ENCODE results near the gene SERINC2.

SERINC2 gene

GRCh38 chr1:31416101-31416736, 3.2 kb downstream of the SERINC2 start:
- no peak for DNase-seq

- no peak for DNase-seq
Measured at GRCh38 chr1:31417148-31417547, 4.1 kb downstream of the SERINC2 start.

- no peak for DNase-seq
Measured at GRCh38 chr1:31418626-31419323, 5.8 kb downstream of the SERINC2 start.

DNA sequence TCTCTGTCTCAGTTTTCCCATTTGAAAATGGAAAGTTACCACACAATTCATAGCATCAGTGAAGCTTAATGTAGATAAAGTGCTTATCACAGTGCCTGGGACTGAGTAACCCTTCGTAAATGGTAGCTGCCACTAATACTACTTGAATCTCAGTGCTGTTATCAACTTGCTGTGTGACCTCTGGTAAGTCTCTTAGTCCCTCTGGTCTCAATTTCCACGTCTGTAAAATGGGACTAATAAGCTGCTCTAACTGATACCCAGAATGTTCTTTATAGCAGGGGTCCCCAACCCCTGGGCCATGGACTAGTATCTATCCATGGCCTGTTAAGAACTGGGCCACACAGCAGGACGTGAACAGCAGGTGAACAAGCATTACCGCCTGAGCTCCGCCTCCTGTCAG, 7.7 kb downstream of the SERINC2 start:
- DNase-seq = no peak

DNA sequence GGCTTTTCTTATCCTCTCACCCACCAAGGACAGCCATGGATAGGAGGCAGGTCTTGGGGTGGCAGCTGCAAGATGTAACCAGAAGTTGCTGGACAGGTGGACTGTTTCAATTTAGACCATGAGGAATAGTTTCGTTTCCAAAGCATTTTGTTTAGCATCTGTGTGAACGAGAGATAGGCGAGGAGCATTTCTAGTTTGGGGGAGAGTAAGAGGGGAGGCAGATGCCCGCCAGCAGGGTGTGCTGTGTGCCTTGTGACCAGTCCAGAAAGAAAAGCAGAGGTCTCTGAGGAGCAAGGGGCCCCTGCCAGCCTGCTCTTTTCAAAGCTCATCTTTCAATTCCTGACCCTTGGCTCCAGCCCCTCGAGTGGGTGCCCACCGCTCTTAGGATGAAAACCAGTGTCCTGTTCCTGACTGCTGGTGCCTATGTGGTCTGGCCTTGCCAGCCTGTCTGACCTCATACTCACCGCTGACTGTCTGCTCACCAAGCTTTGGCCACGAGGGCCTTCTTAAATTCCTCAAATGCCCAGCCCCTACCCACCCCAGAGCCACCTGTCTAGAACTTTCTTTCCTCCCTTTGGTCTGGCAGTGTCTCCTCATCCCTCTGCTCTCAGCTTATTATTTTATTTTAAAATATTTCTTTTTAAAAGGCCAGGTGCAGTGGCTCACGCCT, 8.5 kb downstream of the SERINC2 start:
- no peak for DNase-seq

DNA sequence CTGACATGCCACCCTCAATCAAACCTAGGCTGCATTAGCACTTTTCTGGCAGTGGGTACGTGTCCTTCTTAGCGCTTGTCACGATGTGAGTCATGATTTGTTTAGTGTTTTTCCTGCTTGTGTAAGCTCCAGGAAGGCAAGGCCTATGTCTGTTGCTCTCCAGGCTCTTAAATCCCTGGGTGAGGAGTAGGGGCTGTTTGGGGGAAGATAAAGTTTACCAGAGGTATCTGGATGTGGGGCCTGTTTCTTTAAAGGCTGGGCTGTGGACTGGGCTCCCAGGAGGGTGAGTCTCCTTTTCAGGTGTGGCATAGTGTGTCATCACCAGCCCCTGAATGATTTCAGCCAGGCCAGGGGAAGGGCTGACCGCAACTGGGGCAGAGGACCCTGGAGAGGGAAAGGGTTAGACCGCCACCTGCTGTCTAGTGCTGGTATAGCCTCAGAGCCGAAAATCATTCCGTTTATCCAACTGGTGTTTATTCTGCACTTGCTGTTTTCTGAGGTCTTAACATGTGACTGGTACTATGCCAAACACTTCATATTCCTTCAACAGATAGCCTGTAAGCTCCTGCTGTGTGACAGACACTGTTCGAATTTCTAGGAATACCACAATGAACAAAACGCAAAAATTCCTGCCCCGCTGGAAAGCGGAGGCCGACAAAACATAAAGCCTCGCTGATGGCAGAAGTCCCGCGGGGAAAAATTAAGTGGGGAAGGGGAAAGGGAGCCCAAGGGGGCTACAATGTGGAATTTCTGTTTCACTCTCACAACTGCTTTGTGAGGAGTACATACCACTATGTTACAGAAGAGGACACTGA, 9.7 kb downstream of the SERINC2 start:
- peak; percentile 88 for DNase-seq

DNA sequence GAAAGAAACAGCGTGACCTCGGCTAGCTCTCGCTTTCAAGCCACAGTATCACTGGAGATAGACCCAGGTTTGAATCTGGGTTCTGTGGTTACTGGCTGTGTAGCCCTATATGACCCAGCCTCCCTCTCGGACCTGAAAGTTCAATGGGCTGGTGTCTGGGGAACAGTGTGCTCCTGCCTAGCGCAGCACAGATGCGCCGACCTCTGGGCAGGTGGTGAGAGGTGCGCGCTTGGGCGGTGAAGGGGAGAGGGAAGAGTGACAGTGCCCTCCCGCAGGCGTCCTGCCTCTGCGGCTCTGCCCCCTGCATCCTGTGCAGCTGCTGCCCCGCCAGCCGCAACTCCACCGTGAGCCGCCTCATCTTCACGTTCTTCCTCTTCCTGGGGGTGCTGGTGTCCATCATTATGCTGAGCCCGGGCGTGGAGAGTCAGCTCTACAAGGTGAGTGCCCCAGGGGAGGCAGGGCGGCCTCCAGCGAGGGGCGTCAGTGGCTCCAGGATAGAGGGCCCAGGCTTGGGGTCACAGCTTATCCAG, 10.5 kb downstream of the SERINC2 start:
- DNase-seq = no peak

- no peak for DNase-seq
Measured at GRCh38 chr1:31424568-31424967, 11.6 kb downstream of the SERINC2 start.

DNA sequence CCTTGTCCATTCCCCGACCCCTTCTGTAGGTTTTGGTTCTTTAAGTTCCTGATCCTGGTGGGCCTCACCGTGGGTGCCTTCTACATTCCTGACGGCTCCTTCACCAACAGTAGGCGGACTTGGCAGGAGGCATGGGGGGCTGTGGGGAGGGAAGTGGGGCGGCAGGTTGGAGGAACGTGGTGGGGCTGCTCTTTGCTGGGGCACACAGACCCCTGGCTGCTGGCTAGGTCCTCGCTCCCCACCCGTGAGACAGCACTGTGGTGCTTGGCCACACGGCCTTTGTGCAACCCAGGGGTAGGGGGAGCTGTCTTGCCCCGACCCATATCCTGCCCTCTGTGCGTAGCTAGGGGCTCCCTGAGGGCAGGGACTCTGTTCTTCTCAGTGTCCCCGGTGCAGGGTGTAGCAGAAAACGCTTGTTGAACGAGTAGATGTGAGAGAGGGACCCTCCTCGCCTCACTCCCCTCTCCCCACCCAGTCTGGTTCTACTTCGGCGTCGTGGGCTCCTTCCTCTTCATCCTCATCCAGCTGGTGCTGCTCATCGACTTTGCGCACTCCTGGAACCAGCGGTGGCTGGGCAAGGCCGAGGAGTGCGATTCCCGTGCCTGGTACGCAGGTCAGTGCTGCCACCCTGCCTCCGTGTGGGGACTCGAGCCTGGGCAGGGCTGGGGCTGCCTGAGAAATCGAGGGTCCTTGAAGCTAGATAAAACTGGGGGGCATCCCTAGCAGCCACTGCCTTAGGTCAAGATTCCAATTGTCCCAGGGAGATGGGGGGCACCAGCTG, 12.5 kb downstream of the SERINC2 start:
- no peak for DNase-seq

DNA sequence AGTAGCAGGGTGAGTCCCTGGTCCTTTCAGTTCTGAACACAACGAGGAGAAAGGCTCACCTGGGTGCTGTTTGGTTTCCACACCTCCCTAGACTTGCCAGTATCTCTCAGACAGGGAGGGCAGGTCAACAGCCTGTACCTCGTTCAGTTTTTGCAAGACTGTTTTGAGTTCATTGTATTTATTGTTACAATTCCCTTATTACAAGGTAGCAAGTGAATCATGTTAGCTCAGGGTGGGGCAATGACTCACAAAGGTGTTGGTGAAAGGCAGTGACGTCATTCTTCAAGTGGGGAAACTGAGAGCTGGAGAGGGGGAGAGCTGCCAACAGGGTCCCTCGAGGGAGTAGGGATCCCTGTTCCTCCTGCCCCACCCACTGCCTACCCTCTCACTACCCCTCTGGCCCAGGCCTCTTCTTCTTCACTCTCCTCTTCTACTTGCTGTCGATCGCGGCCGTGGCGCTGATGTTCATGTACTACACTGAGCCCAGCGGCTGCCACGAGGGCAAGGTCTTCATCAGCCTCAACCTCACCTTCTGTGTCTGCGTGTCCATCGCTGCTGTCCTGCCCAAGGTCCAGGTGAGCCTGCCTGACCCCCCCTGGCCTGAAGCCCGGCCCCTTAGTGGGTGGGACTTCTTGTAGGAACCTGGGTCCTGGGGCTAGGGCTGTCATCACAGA, 13.4 kb downstream of the SERINC2 start:
- no peak for DNase-seq

GRCh38 chr1:31427322-31427721, 14.3 kb downstream of the SERINC2 start:
- no peak for DNase-seq

GRCh38 chr1:31428436-31429221, 15.6 kb downstream of the SERINC2 start:
- peak; percentile 51 for DNase-seq

GRCh38 chr1:31429583-31429982, 16.6 kb downstream of the SERINC2 start:
- peak; percentile 47 for DNase-seq

- peak; percentile 61 for DNase-seq
Measured at GRCh38 chr1:31431351-31432257, 18.6 kb downstream of the SERINC2 start.

DNA sequence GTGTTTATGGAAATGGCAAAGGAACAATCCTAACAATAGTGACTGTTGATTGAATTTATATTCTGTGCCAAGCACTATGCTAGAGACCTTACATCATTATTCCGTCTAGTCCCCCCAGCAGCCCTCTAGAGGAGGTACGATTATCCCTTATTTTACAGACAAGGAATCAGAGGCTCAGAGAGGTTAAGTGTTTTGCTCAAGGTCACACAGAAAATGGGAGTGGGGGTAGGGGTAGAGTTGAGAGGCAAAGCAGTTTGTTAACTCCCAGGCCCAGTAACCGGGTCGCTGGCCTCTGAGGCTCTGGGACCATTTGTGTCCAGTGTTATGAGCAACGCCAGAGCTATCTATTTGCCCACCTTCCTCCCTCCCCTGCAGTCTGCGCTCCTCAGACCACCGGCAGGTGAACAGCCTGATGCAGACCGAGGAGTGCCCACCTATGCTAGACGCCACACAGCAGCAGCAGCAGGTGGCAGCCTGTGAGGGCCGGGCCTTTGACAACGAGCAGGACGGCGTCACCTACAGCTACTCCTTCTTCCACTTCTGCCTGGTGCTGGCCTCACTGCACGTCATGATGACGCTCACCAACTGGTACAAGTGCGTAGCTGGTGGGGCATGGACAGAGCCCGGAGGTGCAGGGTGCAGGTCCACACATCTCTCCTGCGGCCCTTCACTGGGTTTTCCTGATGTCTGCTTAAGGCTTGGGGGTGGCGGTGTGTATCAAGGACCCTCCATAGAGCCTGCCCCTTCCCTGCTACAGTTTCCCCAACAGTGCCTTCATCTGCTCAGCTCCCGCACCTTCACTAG, 19.8 kb downstream of the SERINC2 start:
- DNase-seq = peak; percentile 59

- DNase-seq = no peak
Measured at GRCh38 chr1:31433396-31433930, 20.4 kb downstream of the SERINC2 start.

GRCh38 chr1:31434101-31434871, 21.3 kb downstream of the SERINC2 start:
- DNase-seq = peak; percentile 61

DNA sequence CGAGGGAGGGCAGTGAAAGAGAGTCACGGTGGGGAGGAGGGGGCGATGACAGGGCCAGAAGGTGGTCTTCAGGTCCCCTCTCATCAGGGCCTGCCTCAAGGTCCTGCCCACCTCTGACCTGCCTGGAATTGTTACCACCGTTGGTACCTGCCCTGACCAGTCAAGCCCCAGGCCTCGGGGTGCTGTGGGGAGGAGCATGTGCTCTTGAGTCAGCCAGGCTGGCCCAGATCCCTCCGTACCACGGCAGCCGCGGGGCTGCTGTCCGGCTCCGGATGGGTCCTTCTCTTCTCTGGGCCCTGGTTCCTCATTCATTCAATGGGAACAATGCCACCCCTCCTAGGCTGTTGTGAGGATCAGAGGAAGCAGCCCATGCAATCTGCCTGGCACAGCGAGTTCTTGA, 22.0 kb downstream of the SERINC2 start:
- peak; percentile 43 for DNase-seq

Measured in activated effector memory CD4-positive, alpha-beta T cell treated with anti-CD3 and anti-CD28 coated beads, Interleukin-2, amount 50 U/mL, for 16 hours (primary cell).